Heart left ventricle (tissue), 16 donors: ENCODE data around the gene NRCAM. TPM values are rescaled to one million over a fixed set of nuclear protein-coding genes. Genes with fewer than 3 reads are reported as not detected.

Experiments used
- ATAC-seq, 4 donors: fragments of 200-7000 bp; cut with Tn5 transposase; one replicate each; pipeline ENCODE4 v1.9.1; 2020 to 2022; ENCODE audit warnings: moderate library complexity in 4 of 4, mild to moderate bottlenecking in 3 of 4, moderate number of reproducible peaks in 1 of 4
- DNase-seq, 5 donors: peaks; one replicate each; pipeline ENCODE4 v3.0.0-alpha.2; 2020
- H3K27ac ChIP-seq, 12 donors: fragments of 200-600 bp; sonication (generic) in 4 of 12; one replicate each; pipeline versions ENCODE4 v1.5.0 to v1.8.0; 2016 to 2022; ENCODE audit warnings: mild to moderate bottlenecking in 2 of 12
- H3K27me3 ChIP-seq, 9 donors: fragments of 200-600 bp; sonication (generic) in 2 of 9; one replicate each; pipeline versions ENCODE4 v1.5.1 to v1.8.0; 2016 to 2022; ENCODE audit warnings: mild to moderate bottlenecking in 3 of 9
- H3K36me3 ChIP-seq, 9 donors: fragments of 200-600 bp; sonication (generic) in 2 of 9; one replicate each; pipeline versions ENCODE4 v1.5.0 to v1.8.0; 2018 to 2022; ENCODE audit warnings: mild to moderate bottlenecking in 2 of 9
- H3K4me1 ChIP-seq, 12 donors: fragments of 200-600 bp; sonication (generic) in 4 of 12; one replicate each; pipeline versions ENCODE4 v1.5.0 to v1.8.0; 2016 to 2022; ENCODE audit warnings: mild to moderate bottlenecking in 3 of 12
- H3K4me3 ChIP-seq, 12 donors: fragments of 200-600 bp; sonication (generic) in 4 of 12; one replicate each; pipeline versions ENCODE4 v1.5.0 to v1.8.0; 2017 to 2022; ENCODE audit warnings: mild to moderate bottlenecking in 9 of 12, moderate library complexity in 4 of 12
- H3K9me3 ChIP-seq, 12 donors: fragments of 200-600 bp; sonication (generic) in 4 of 12; one replicate each; pipeline versions ENCODE4 v1.5.0 to v1.8.0; 2016 to 2022; ENCODE audit warnings: mild to moderate bottlenecking in 1 of 12
- CTCF ChIP-seq, 12 donors: fragments of 200-600 bp; sonication (generic) in 4 of 12; IDR thresholded peaks; one replicate each; pipeline versions ENCODE4 v1.5.0 to v1.8.0; 2018 to 2022; ENCODE audit warnings: antibody characterized with exemption in 12 of 12, mild to moderate bottlenecking in 5 of 12
- POLR2A ChIP-seq, 2 donors: fragments of 450-650 bp; IDR thresholded peaks; one replicate each; pipeline ENCODE4 v1.6.1; 2017; ENCODE audit warnings: antibody characterized with exemption in 2 of 2, mild to moderate bottlenecking in 2 of 2, moderate library complexity in 2 of 2
- WGBS, 4 donors: extraction: QIAGEN DNeasy Blood & Tissue Kit in 2 of 4; methylation state at CpG; one replicate each; pipeline versions ENCODE4 v1.1.5 to v1.1.7; 2013 to 2018; 5-methylcytosine and 5-hydroxymethylcytosine counted together
- intact Hi-C, 10 donors: fragments of 100-400 bp; cut with DNase I; formaldehyde crosslinking; loops; one replicate each; pipeline versions ENCODE4 v1.11.1 to v1.14.2; 2022
- polyA plus RNA-seq, 2 donors: library from polyadenylated mRNA; stranded (reverse); fragments of 200-250 nt; gene quantifications; one replicate each; pipeline ENCODE4 v1.2.3, GENCODE V29; 2013
- total RNA-seq, 9 donors: library from RNA; depleted of rRNA in 2 of 9; stranded (reverse); fragments of >200 nt in 2 of 9; fragmentation: NEBNext Ultra II Directional in 3 of 9; extraction: Animal tissue kit (Norgen Biotek cat#: 25700) in 3 of 9; gene quantifications; one replicate each; pipeline versions ENCODE4 v1.1.0 to v1.2.4, GENCODE V29; 2016 to 2023
- donor health status: ischemic (EF 13 %, LVEDD 7.1; RV severe dilation, severe dysfunction).
- donor health status: healthy with polysubstance abuse.
- donor health status: DM: no; HTN: yes; CAD: no.
- donor health status: DM: no; HTN: no; CAD: no.
- donor health status: ischemic (EF 25% LVEDD 6.9; RV normal size, moderate dysfunction).
- donor health status: ischemic (EF 25% LVEDD 5.7; RV mildly dilated, moderate dysfunction).
- donor health status: healthy.
- donor health status: DM: yes; HTN: yes; CAD: no.
- donor health status: ischemic (EF 35%, LVEDD 5.7; RV mildly dilated, moderate dysfunction).
- donor health status: nonischemic (EF 11% LVEDD 7.7; RV severe dilation, severe dysfunction).
- donor health status: DM: yes; HTN: yes; CAD: no.
- donor health status: PGD.
- donor health status: ischemic (EF 29% LVEDD 5.4; RV normal size, mild dysfunction).
- donor health status: nonischemic (EF 23%, LVEDD 6.1; RV moderate dilation, normal function).

NRCAM gene
- total and polyA plus RNA-seq, 11 donors: 0.07 to 2.5 (median 0.36) TPM

GRCh38 chr7:108114117-108114841, 342.0 kb downstream of the NRCAM start:
- 73 to 79% (median 78%) methylated on average over 6 of the region's 6 CpGs for WGBS, 4 donors
- ATAC-seq (peak; percentile 41 to 91 (median 54)), DNase-seq (no peak)
- TF ChIP-seq POLR2A (IDR thresholded peaks at IDR 0.05) (no peak), CTCF (IDR thresholded peaks at IDR 0.05) (peak in 9 of 12 donors; percentile 18 to 29 (median 23))
- Histone ChIP-seq H3K4me3 (no peak overlapping the region), H3K27ac (peak overlapping the region; percentile 5 to 82 (median 71)), H3K27me3 (no peaks in the 10 kb centered on the region), H3K9me3 (no peaks in the 10 kb centered on the region), H3K4me1 (peaks cover 0 to 7% (median 0%) of the 10 kb centered on the region in 12 donors), H3K36me3 (no peaks in the 10 kb centered on the region)
- intact Hi-C loops: loop anchor here in 2 of 10 donors (5.0 kb wide), 1 partner anchor 33 kb away; no protein-coding TSS in a partner anchor

- H3K9me3 ChIP-seq: no peaks in the 10 kb centered on the region
- TF ChIP-seq POLR2A (IDR thresholded peaks at IDR 0.05): no peak
- no peak for TF ChIP-seq CTCF (IDR thresholded peaks at IDR 0.05)
- H3K27me3 ChIP-seq: no peaks in the 10 kb centered on the region
- ATAC-seq: no peak
- H3K4me3 ChIP-seq: no peak overlapping the region
- H3K4me1 ChIP-seq: peaks cover 0 to 7% (median 0%) of the 10 kb centered on the region in 12 donors
- WGBS, 4 donors: 73 to 97% (median 91%) methylated on average over 2 of the region's 2 CpGs
- DNase-seq: no peak
- intact Hi-C loops: loop anchor here in 2 of 10 donors (5.0 kb wide), 1 partner anchor 35 kb away; no protein-coding TSS in a partner anchor
- H3K36me3 ChIP-seq: no peaks in the 10 kb centered on the region
- peak overlapping the region in 3 of 12 donors; percentile 70 to 82 (median 71) for H3K27ac ChIP-seq
Observed at GRCh38 chr7:108112683-108113082, 343.6 kb downstream of the NRCAM start.

GRCh38 chr7:108109221-108109908, 346.9 kb downstream of the NRCAM start:
- WGBS, 4 donors: 60 to 73% (median 68%) methylated on average over 2 of the region's 2 CpGs
- Histone ChIP-seq H3K36me3 (no peaks in the 10 kb centered on the region), H3K9me3 (no peaks in the 10 kb centered on the region), H3K4me3 (no peak overlapping the region), H3K4me1 (peaks cover 0 to 9% (median 0%) of the 10 kb centered on the region in 12 donors), H3K27ac (no peak overlapping the region), H3K27me3 (no peaks in the 10 kb centered on the region)
- TF ChIP-seq POLR2A (IDR thresholded peaks at IDR 0.05): no peak
- TF ChIP-seq CTCF (IDR thresholded peaks at IDR 0.05): peak in 11 of 12 donors; percentile 17 to 55 (median 35)
- no peak for DNase-seq
- ATAC-seq: no peak
- intact Hi-C loops: loop anchor here in 5 of 10 donors (2.0 to 5.0 kb wide), 3 partner anchors 33 to 38 kb away; no protein-coding TSS in a partner anchor

GRCh38 chr7:108108131-108108530, 348.1 kb downstream of the NRCAM start:
- TF ChIP-seq POLR2A (IDR thresholded peaks at IDR 0.05): no peak
- TF ChIP-seq CTCF (IDR thresholded peaks at IDR 0.05): no peak
- Histone ChIP-seq H3K27ac (no peak overlapping the region), H3K4me3 (no peak overlapping the region), H3K9me3 (no peaks in the 10 kb centered on the region), H3K4me1 (peaks cover 0 to 10% (median 0%) of the 10 kb centered on the region in 12 donors), H3K36me3 (no peaks in the 10 kb centered on the region), H3K27me3 (no peaks in the 10 kb centered on the region)
- DNase-seq (no peak), ATAC-seq (no peak)
- intact Hi-C loops: loop anchor here in 5 of 10 donors (2.0 to 5.0 kb wide), 3 partner anchors 34 to 39 kb away; no protein-coding TSS in a partner anchor
